T follicular helper cell (primary cell): ENCODE data around the gene FANCG.

ENCODE experiments used
- DNase-seq: peaks from one replicate; pipeline ENCODE4 v3.0.0-alpha.2; 2020; ENCODE audit warnings: low read depth

Gene FANCG

DNA sequence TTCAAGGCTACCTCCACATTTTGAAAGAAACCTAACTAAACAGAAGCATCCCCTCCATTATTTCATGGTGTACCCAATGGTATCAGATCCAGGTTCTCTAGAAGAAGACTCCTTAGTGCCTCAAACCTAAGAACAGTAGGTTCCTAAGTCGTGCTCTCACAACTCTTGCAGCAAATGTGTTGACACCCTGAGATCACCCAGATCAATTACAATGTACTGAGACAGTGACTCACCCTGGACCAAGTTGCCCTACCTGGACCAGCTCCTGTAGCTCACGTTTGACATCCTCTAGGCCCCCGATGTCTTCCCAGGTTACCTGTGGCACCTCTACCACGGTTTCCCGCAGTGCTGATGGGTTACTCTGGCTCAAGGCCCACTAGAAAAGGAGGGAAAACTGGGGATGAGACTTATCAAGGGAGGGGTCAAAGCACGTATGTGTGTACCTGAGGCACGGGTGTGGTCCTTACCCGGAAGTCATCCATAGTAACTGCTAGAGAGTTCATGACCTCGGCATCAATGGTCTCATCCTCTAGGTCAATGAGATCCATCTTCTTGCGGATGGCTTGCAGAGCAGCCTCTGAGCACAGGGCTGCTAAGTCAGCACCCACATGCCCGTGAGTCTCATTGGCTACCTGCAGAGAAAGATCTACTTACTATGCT lies 19.1 kb downstream of the FANCG start:
- no peak for DNase-seq

DNA sequence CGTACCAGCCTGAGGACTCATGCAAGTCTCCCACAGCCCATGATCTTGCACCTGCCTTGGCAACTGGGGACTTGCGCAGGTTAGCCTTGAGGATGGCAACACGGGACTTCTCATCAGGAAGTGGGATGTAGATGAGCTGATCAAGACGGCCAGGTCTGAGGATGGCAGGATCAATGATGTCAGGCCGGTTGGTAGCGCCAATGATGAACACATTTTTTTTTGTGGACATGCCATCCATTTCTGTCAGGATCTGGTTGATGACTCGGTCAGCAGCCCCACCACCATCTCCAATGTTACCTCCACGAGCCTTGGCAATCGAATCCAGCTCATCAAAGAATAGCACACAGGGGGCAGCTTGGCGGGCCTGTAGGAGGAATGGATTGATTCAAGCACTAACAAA lies 20.3 kb downstream of the FANCG start:
- DNase-seq = no peak

DNA sequence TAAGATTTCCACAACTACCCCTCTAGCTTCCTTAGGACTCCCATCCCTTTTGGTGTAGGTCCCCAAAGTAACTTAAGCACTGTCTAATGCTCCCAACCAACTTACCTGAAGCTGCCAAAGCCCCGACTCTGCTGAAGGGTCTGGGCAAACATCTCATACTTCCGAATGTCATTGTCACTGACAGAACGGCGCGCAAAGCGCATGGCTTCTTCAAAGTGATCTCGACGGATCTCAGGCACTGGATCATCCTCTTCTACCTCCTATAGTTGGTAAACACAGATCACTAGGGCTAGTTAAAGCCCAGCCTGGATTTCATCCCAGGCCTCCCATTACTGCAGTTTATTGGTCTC lies 22.5 kb downstream of the FANCG start:
- no peak for DNase-seq

DNA sequence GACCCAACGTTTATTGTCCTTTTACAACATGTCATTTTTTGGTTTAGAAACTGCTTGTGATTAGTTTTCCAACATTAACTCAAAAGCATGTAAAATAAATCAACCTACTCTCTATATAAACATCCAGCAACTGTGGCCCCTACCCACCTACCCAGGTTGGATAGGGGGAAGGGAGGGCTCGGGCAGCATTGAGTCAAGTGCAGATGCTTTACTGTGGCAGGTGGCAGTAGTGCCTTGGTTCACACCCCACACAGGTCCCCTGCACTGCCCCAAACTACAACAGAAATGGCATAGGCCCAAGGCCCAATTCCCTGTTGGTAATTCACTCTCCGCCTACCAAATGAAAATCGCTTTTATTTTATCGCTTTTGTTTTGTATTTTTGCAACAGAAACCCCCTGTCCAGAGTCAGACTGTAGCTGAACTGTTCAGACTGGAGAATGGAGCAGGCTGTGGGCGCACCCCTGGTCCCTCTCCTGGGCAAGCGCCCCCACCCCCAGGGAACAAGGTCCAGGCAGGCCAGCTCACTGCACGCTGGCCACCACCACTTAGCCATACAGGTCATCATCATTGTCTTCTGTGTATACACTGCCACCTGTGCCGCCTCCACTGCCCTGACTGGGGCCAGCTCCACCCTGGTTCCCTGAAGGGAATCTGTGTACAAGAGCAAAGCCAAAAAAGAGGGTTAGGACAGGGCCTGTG lies 23.0 kb downstream of the FANCG start:
- no peak for DNase-seq

DNA sequence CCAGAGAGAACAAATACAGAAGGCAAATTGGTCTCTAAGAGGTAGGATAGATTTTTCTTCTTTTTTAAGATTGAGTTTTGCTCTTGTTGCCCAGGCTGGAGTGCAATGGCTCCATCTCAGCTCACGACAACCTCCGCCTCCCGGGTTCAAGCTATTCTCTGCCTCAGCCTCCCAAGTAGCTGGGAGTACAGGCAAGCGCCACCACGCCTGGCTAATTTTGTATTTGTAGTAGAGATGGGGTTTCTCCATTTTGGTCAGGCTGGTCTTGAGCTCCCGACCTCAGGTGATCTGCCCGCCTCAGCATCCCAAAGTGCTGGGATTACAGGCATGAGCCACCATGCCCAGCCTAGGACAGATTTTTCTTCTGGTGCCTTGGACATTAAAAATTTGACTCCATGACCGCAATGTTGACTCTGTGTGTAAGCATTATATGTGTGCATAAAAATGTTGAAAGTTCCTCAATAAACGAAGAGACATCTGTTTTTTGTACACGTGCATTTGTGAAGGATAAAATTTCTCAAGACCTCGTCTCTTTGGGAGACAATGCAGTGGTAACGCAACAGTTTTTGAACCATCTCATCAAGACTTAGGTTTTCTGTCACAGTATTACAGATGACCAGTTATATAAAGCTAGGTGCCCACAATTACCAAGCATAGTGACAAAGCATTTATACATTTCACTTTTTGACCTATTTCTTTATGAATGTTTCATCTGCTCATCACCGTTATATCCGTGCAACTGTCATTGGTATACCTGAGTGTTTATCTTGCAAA lies 24.7 kb downstream of the FANCG start:
- DNase-seq = no peak

DNA sequence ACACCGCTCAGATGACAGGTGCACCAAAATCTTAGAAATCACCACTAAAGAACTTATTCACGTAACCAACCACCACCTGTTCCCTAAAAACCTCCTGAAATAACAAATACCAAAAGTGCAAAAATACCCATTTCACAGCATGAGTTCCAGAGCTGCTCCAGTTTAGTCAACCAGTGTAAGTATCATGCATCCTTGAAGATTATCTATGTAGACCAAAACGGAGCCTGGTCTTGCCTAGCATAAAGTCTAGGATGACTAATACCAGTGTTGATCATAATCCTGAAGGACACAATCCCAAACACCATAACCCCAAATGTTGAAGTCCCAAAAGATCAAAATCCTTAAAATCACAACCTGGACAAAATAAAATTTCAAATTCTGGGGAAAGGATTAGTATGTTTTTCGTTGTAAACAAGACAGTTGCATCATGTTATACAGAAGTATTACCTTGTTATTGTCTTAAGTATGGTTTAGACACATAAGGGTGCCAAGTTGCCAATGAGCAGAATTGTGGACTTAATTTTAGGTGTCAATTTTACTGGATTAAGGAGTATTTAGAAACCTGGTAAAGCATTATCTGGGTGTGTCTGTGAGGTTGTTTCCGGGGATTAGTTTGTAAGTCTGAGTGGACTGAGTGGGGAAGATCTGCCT lies 25.4 kb downstream of the FANCG start:
- no peak for DNase-seq

DNA sequence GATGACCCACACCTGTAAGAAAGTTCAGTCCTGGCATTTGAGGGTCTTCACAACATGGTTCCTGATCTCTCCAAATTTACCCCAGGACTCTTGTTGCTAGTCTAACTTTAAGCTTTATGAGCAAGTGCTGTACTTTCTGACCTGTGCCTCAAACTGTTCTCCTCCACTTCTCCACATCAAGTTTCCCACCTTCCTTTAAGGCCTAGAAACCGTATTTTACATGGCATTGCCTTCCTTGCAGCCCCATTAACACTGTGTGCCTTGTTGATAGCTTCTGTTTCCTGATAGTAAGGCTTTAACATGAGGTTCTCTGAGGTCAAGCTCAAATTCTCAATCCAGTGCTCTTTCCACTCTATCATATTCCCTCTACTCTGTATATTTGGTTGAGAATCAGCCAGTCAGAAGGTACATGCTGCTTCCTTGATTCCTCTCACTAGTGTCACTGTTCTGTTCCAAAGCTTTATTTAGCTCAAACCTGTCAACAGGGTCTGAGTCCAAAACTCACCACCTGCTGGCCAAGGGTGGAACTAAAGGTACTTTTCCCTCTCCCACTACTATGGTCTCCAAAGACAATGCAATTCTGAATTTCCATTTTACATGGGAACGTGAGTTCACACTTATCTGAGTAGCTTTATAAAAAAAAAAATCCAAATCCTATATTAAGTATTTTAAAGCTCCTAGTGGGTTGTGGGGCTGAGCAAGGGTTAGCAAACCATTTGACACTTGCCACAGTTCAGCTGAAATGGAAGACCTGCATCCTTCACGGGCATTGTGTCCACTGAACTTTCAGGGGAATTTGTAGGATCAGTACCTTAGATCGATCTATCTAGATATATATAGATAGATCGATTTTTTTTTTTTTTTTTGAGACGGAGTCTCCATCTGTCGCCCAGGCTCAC lies 28.4 kb downstream of the FANCG start:
- peak; percentile 26 for DNase-seq

DNA sequence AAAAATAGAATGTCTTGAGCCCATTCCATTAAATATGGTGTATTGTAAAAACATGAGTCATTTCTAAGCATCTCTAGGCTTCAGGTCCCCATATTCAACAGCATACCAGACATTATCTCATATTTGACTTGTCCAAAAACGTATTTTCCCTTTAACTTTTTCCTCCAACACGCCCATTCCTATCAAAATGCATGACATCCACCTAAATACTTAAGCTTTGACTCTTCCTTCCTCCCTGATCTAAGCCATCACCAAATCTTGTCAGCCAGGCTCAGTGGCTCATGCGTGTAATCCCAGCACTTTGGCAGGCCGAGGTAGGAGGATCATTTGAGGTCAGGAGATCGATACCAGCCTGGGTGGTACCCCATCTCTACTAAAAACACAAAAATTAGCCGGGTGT lies 31.2 kb downstream of the FANCG start:
- DNase-seq = no peak

DNA sequence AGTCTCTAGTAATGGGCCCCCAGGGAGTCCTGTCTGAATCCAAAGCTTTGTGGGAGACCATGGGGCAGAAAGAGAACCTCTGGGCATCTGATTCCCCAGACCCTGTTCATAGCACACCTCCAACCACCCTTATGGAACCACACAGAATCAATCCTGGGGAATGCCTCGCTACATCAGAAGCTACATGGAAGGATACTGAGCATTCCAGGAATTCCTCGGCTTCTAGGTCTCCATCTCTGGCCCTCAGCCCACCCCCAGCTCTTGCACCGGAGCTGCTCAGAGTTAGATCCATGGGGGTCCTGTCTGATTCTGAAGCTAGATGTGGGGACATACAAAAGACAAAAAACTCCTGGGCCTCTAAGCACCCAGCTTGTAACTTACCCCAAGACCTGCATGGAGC lies 35.7 kb downstream of the FANCG start:
- no peak for DNase-seq

DNA sequence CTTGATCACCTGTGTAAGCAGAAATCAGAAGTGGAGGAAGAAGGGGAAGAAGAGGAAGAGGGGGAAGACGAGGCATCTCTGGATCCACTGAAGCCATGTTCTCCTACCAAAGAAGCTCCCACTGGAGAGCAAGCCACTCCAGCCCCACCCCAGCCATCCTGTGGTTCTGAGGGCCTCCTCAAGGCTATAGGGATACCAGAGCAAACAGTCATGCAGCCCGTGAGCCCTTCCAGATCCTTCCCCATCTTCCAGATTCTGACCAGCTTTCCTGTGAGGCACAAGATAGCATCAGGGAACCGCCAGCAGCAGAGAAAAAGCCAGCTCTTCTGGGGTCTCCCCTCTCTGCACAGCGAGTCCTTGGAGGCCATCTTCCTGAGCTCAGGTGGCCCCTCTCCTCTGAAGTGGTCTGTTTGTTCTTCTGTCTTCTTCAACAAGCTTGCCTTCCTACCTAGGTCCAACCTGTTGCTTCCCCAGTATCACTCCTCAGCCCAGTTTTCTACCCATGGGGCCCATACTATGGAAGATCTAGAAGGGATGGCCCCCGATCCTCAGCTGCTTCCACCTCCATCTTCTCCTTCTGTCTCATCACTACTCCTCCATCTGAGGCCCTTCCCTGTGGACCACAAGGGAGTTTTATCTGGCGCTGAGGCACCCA lies 36.7 kb downstream of the FANCG start:
- DNase-seq = no peak

DNA sequence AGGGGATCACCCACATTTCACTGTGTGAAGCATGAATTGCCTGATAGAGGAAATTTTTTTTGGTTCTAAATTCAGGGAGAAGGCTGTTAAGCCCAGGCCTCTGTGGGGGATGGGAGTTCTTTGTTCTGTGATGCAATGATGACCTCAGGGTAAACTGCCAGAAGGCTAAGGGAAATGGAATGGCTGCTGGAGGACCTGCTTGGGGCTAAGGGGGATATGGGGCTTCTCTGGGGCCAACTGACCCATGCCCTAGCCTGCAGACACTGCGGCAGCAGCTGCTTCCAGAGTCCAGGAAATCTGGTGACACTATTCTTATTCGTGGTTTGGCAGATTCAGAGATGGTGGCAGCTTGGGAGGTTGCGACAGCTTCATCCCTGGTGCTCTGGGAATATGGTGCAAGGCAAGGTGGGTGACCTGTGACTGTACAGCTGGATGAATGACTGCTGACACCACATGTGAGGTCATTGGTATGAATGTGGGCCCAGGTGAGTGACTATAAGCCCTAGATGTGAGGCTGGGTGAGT lies 37.6 kb downstream of the FANCG start:
- no peak for DNase-seq

DNA sequence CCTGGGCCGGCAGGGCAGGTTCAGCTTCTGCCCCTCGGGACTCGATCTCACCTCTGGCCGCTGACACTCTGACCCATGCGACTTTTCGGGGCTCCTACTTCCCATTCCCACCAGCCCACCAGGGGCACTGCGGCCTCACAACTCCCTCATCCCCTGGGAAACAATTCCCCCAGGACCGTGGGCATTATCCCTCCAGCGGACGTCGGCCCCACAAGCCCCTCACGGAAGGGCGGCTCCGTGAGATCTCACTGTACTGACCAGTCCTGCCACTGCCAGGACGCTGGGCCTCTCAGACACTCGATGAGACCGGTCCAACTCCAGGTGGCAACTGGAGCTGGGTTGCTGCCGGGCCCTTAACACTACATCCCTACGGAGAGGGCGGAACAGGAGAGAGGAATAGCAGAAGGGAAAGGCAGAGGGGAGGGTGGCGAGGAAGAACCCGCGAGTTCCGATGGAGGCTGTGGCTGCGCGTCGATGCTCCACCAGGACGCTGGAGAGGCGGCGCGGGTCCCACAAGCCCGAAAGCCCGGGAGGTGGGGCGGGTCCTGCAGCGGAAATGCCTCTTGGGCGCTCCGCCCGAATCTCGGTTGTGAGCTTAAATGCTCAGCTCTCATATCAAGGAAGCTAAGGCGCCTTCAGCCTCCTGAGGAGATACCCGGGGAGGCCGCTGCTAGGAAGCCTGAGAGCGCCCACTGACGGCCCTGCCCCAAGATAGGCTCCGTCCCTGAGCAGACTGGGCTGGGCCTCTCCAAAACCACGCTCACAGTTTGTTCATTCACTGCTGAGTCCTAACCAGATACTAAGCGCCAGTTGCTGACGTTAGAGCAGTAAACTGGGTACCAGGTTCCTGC lies 43.7 kb downstream of the FANCG start:
- DNase-seq = no peak

DNA sequence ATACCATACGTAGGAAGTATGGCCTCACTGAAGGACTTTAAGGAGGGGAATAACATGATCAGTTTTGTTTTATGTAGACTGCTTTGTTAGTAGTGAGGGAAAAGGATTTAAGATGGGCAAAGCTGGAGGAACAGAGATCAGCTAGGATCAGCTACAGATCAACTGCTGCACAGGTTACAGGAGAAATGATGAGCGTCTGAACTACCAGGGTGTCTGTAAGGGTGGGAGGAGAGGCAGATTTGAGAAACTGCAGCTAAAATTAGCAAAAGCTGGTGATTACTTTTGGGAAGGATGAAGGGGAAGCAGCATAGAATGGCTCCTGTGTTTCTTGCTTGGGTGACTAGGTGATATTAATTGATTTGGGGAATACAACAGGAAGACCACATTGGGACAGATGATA lies 46.6 kb downstream of the FANCG start:
- no peak for DNase-seq

DNA sequence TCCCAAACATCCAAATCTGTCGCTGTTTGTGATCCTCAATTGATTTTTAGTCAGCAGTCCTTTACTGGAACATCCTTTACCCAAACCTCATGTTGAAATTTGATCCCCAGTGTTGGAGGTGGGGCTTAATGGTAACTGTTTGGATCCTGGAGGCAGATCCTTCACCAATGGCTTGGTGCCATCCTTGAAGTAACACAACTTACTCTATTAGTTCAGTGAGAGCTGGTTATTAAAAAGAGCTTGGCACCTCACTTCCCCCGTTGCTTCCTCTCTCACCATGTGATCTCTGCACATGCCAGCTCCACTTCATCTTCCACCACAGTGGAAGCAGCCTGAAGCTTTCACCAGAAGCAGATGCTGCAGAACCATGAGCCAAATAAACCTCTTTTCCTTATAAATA lies 49.9 kb downstream of the FANCG start:
- DNase-seq = no peak

DNA sequence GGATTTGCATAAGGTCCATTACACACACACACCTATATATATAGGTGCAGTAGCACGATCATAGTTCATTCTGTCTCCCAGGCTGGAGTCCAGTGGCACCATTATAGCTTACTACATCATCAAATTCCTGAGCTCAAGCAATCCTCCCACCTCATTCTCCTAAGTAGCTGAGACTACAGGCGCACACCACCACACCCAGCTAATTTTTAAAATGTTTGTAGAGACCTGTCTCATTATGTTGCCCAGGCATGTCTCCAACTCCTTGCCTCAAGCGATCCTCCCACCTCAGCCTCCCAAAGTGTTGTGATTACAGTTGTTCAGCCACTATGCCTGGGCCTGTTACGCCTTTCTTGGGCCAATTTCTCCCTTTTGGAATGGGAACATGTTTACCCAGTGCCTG lies 50.5 kb downstream of the FANCG start:
- DNase-seq = no peak

DNA sequence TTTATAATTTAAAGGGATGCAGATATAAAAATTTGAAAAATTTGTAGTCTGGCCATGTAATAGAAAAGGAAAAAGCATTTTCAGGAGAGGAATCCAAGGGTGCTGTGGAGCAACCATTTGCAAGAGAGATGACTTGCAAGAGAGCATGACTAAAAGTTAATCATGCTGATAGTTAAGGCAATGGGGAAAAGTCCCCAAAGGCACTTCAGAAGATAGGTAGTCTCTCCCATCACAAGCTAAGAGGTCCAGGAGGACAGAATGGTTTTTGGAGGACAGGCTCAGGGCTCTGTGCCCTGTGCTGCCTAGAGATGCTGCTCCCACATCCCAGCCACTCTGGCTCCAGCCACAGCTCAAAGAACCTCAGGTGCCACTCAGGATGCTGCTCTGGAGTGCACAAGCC lies 51.4 kb downstream of the FANCG start:
- DNase-seq = no peak

DNA sequence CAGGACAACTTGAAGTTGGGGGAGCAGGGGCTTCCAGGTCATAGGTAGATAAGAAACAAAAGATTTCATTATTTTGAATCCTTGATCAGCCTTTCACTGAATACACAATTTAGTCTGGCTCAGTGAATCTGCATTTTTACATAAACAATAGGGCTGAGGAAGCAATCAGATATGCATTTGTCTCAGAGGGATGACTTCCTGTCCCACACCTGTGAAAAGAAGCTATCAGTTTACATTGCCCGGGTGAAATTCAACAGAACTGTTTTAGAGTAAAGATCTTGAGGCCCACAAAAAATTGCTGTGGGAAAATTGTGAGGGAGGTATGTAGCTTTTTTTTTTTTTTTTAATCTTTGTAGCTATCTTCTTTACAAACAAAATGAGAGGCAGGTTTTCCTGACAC lies 51.9 kb downstream of the FANCG start:
- DNase-seq = no peak

DNA sequence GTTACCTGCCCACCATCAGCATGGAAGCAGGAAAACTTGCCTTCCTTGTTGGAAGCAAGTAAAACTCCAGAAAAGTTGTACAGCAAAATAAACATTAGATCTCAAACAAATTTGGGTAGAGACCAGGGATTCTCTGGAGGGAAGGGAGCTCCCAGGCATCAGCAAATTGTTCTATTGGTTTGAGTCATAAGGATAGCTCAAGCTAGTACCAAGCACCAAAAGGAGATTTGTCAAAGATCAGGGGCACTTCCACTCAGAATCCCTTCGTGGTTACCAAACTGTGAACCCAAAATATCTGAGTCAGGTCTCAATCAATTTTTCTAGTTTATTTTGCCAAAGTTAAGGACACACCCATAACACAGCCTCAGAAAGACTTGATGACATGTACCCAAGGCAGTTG lies 52.4 kb downstream of the FANCG start:
- no peak for DNase-seq

DNA sequence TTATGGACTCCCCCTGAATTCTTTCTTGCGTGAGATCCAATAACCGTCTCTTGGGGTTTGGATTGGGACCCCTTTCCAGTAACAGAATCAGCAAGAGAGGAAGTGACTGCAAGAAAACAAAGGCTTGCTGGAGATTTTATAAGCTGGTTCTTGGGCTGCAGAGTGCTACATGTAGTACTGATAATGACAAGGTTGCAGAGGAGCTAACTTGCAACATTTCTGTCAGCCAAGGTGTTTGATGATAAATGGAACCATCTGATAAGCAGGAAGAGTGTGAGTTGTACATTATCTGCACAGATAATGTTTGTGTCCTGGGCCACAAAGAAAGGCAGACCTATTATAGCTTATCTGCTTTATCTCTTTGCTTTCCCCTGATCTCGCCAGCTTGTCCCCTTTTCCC lies 53.1 kb downstream of the FANCG start:
- DNase-seq = no peak
